WI38 (cell line): ENCODE data around the gene ANKRD17.
"Not testable (repeated sequence)": the region's sequence is repeated elsewhere in the genome, so short reads cannot be mapped to it uniquely, and the experiment has no call there.

Source experiments
- H3K4me3 ChIP-seq: 2 replicates; pipeline ENCODE4 v1.5.1; 2011; ENCODE audit warnings: low read depth, mild to moderate bottlenecking, control low read depth, low read length
- TF ChIP-seq, protein P1 (sequence below): IDR thresholded peaks from 2 replicates; pipeline ENCODE4 v1.5.1; 2012; ENCODE audit warnings: low read depth, mild to moderate bottlenecking, control low read depth, low read length

The ANKRD17 gene, protein sequence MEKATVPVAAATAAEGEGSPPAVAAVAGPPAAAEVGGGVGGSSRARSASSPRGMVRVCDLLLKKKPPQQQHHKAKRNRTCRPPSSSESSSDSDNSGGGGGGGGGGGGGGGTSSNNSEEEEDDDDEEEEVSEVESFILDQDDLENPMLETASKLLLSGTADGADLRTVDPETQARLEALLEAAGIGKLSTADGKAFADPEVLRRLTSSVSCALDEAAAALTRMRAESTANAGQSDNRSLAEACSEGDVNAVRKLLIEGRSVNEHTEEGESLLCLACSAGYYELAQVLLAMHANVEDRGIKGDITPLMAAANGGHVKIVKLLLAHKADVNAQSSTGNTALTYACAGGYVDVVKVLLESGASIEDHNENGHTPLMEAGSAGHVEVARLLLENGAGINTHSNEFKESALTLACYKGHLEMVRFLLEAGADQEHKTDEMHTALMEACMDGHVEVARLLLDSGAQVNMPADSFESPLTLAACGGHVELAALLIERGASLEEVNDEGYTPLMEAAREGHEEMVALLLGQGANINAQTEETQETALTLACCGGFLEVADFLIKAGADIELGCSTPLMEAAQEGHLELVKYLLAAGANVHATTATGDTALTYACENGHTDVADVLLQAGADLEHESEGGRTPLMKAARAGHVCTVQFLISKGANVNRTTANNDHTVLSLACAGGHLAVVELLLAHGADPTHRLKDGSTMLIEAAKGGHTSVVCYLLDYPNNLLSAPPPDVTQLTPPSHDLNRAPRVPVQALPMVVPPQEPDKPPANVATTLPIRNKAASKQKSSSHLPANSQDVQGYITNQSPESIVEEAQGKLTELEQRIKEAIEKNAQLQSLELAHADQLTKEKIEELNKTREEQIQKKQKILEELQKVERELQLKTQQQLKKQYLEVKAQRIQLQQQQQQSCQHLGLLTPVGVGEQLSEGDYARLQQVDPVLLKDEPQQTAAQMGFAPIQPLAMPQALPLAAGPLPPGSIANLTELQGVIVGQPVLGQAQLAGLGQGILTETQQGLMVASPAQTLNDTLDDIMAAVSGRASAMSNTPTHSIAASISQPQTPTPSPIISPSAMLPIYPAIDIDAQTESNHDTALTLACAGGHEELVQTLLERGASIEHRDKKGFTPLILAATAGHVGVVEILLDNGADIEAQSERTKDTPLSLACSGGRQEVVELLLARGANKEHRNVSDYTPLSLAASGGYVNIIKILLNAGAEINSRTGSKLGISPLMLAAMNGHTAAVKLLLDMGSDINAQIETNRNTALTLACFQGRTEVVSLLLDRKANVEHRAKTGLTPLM (N-terminal part only)

DNA sequence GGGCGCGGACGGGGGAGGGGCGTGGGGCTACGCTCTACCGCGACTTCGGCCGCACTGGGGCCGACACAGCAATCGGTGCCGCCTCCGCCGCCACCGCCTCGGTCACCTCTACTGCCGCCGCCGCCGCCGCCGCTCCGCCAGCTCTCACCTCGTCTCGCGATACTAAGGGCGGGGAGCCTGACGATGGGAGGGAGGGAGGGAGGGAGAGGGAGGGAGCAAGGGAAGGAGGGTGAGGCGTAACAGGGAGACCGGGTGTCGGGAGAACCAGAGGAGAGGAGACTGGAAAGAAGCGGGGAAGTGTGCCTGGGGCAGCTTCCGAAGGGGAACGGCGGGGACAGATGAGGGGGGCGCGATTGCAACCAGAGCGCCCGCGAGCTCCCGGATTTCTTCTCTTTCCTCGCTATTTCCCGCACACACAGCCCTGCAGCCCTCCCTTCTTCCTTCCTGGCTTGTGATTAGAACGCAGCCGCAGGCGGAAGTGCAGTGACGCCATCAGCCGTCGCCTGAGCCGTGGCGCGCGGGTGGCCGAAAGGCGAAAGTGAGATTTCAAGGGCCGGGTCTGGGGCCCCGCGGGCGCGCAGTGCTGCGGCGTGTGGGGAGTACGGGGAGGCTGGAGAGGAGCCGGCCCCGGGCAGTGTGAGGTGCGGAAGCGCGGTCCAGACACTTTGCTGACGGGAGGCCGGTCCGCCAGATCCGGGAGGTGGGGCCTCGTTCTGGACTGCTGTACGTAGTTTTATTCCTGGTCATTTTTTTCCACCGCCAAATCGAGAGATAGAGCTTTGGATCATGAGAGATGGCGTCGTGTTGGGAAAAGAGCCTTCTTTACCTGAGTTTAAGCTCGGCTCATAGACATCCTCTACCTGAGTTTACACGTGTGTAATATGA is at the start of gene ANKRD17:
ANKRD17 (minus strand) TSS at position 113 of the 885 bp plus-strand sequence. CDS start 130 bp downstream, outside the sequence.
- TF ChIP-seq, protein P1, sequence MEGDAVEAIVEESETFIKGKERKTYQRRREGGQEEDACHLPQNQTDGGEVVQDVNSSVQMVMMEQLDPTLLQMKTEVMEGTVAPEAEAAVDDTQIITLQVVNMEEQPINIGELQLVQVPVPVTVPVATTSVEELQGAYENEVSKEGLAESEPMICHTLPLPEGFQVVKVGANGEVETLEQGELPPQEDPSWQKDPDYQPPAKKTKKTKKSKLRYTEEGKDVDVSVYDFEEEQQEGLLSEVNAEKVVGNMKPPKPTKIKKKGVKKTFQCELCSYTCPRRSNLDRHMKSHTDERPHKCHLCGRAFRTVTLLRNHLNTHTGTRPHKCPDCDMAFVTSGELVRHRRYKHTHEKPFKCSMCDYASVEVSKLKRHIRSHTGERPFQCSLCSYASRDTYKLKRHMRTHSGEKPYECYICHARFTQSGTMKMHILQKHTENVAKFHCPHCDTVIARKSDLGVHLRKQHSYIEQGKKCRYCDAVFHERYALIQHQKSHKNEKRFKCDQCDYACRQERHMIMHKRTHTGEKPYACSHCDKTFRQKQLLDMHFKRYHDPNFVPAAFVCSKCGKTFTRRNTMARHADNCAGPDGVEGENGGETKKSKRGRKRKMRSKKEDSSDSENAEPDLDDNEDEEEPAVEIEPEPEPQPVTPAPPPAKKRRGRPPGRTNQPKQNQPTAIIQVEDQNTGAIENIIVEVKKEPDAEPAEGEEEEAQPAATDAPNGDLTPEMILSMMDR = no peak
- H3K4me3 ChIP-seq = peak within 1 kb of the TSS; percentile 92

DNA sequence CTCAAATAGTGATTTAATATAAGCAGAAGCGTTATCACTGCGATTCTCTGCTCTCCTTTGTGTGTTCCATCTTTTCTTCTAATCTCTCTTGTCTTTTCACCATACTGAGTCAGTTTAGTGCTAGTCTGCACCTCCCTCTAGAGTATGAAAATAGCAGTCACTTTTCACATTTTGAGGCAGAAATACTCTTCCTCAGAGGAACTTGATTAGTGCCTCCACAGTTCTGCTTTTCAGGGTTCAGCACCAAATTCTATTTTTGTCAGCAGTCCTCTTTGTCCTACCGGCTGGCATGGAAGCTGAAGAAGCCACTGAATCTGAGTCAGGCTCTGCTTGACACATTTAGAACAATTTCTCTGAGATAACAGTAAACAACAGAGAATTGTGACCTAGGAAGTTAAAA is 49.7 kb upstream of the ANKRD17 start:
- TF ChIP-seq, protein P1 = 0 out of 2 replicates have a peak, but pooled peaks have one; percentile 14
- no peak overlapping the region for H3K4me3 ChIP-seq

DNA sequence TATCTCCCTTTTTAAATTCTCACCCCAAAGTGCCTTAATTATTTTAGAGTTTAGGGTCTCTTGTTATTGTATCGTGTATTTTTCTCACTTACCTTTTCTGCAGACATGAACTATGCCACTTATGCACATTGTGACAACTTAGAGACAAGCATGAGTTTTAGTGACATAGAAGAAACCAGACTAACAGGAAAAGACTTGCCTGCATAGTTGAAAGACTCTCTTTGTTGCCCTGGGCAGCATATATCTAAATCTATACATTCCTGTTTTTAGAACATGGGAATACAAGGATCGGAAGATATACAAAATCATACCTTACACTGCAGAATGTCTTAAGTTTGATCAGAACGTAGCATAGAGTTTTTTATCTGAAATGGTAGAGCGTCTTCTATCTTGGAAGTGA is 45.1 kb upstream of the ANKRD17 start:
- no peak overlapping the region for H3K4me3 ChIP-seq
- TF ChIP-seq, protein P1 = no peak

DNA sequence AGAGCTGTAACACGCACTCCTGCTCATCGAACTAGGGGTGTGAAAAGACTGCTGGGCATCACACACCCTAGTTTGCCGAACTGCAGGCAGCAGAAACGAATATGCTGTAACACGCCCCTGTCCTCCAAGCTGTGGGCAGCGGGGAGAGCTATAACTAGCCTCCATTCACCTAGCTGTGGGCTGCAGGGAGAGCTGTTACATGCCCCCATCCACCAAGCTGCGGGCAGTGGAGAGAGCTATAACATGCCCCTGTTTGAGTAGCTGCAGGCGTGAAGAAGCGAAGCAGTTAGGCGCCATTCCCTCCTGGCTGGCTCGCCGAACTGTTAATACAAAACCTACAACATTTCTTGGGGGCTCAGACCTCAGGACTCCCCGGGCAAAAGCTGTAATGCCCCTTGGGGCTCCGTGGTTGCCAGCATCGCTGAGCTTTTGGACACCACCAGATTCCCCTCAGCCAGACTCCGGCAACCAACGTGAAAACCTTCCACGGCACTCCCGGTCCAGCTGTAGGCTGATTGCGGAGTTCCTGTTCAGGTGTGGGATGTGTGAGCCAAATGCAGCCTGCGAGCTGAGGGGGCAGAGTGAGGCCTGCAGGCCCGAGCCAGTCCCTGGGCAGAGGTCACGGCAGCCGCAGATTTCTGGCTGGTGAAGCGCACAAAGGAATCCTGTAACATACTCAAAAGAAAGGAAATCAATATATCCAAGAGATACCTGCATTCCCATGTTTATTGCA is 41.1 kb upstream of the ANKRD17 start:
- TF ChIP-seq, protein P1 = no peak
- H3K4me3 ChIP-seq = no peak overlapping the region

DNA sequence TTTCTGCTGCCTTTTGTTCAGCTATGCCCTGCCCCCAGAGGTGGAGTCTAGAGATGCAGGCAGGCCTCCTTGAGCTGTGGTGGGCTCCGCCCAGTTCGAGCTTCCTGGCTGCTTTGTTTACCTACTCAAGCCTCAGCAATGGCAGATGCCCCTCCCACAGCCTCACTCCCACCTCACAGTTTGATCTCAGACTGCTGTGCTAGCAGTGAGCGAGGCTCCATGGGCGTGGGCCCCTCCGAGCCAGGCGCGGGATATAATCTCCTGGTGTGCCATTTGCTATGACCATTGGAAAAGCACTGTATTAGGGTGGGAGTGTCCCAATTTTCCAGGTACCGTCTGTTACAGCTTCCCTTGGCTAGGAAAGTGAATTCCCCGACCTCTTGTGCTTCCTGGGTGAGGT is 34.1 kb upstream of the ANKRD17 start:
- H3K4me3 ChIP-seq = not testable (repeated sequence)

DNA sequence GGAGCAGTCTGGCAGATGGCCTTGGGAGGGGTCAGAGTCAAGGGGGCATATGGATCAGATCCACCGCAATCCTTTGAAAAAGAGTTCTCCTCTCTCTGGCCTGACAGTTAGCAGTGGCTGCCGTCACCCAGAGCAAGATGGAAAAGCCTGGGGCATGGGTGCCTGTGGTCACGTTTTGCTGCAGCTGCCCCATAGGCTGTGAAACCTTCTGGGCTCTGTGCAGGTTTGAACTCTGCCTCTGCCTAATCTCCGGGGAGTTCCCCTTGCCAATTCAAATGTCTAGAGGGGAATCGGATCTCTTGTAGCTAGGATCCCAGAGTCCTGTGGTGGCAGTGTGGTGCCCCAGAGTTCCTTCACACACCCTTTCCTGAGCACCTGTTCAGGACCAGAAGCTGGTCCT is 23.4 kb upstream of the ANKRD17 start:
- H3K4me3 ChIP-seq = no peak overlapping the region

More for the DNA sequence above, 23.4 kb upstream of the ANKRD17 start:
- TF ChIP-seq, protein P1 = no peak
